H1 (cell line): Measurements from ENCODE around the gene ZNF451. TPM values are rescaled to one million over a fixed set of nuclear protein-coding genes. Genes with fewer than 3 reads are reported as not detected.

Experiments
- CTCF ChIA-PET: fragments of 300-600 bp; sonication (Branson Sonifier 250); formaldehyde crosslinking; loops from one replicate; lab custom pipeline; 2021; ENCODE audit not compliant: partially characterized antibody; lab: Charles Lee
- POLR2A ChIA-PET: fragments of 300-600 bp; sonication (Branson Sonifier 250); formaldehyde crosslinking; loops from one replicate; lab custom pipeline; 2021; ENCODE audit warnings: inconsistent platforms; ENCODE audit not compliant: partially characterized antibody; lab: Charles Lee
- DNase-seq, 2 experiments: peaks; one replicate each; pipeline versions ENCODE4 v3.0.0 to v3.0.0-alpha.2; 2010 to 2022; ENCODE audit warnings: low spot score in 2 of 2, low read depth in 1 of 2, mixed read lengths in 1 of 2
- FAIRE-seq: peaks from 2 replicates; lab custom pipeline; 2011; peaks lifted over from hg19 to GRCh38; lab: Jason Lieb, UNC
- H2AFZ ChIP-seq: 2 replicates; pipeline ENCODE4 v1.8.1; 2012; ENCODE audit warnings: low read length, inconsistent platforms
- H2AK5ac ChIP-seq: 2 replicates; pipeline ENCODE4 v1.6.1; 2013; ENCODE audit warnings: low read depth, low read length
- H2BK120ac ChIP-seq: replicated peaks from 2 replicates; pipeline ENCODE3; 2013; ENCODE audit warnings: low read depth, low read length, inconsistent platforms
- H2BK12ac ChIP-seq: 2 replicates; pipeline ENCODE4 v1.6.1; 2013; ENCODE audit warnings: low read depth, low read length
- H2BK15ac ChIP-seq: 2 replicates; pipeline ENCODE4 v1.6.1; 2013; ENCODE audit warnings: low read length
- H2BK20ac ChIP-seq: 2 replicates; pipeline ENCODE4 v1.6.1; 2013; ENCODE audit warnings: low read length
- H2BK5ac ChIP-seq: 2 replicates; pipeline ENCODE4 v1.6.1; 2013; ENCODE audit warnings: low read depth, low read length
- H3K14ac ChIP-seq: 2 replicates; pipeline ENCODE4 v1.6.1; 2013; ENCODE audit warnings: inconsistent platforms; ENCODE audit not compliant: insufficient read length
- H3K18ac ChIP-seq: 2 replicates; pipeline ENCODE4 v1.6.1; 2013; ENCODE audit warnings: low read length; ENCODE audit errors: extremely low read depth
- H3K23ac ChIP-seq: 2 replicates; pipeline ENCODE4 v1.6.1; 2013; ENCODE audit warnings: inconsistent platforms; ENCODE audit not compliant: insufficient read length
- H3K23me2 ChIP-seq: 2 replicates; pipeline ENCODE4 v1.6.1; 2013; ENCODE audit warnings: low read depth, low read length
- H3K27ac ChIP-seq: 2 replicates; pipeline ENCODE4 v1.6.1; 2011; ENCODE audit warnings: low read depth, low read length, inconsistent platforms
- H3K27me3 ChIP-seq, 4 experiments: replicated peaks in 1 of 4; 1 replicate in 1 of 4; 2 replicates in 3 of 4; pipeline versions ENCODE4 v1.6.1 to v1.8.1; 2011 to 2013; ENCODE audit warnings: low read length in 3 of 4, mild to moderate bottlenecking in 3 of 4, inconsistent platforms in 2 of 4, mixed read lengths in 2 of 4, moderate library complexity in 1 of 4; ENCODE audit not compliant: control insufficient read depth in 3 of 4, insufficient read depth in 3 of 4; ENCODE audit errors: extremely low read depth in 1 of 4
- H3K36me3 ChIP-seq, 4 experiments: 2 replicates each; pipeline versions ENCODE4 v1.6.1 to v1.8.1; 2011 to 2013; ENCODE audit warnings: mild to moderate bottlenecking in 4 of 4, low read length in 3 of 4, moderate library complexity in 2 of 4, control low read depth in 1 of 4, inconsistent platforms in 1 of 4; ENCODE audit not compliant: insufficient read depth in 4 of 4, control insufficient read depth in 2 of 4
- H3K4ac ChIP-seq: replicated peaks from 2 replicates; pipeline ENCODE3; 2013; ENCODE audit warnings: low read length, low read depth, mixed read lengths, inconsistent platforms; ENCODE audit not compliant: insufficient read length
- H3K4me1 ChIP-seq, 4 experiments: replicated peaks in 1 of 4; 1 replicate in 1 of 4; 2 replicates in 3 of 4; pipeline versions ENCODE4 v1.6.1 to v1.8.1; 2011 to 2013; ENCODE audit warnings: low read length in 3 of 4, inconsistent platforms in 2 of 4, mixed read lengths in 1 of 4; ENCODE audit not compliant: insufficient read depth in 4 of 4, control insufficient read depth in 3 of 4
- H3K4me2 ChIP-seq, 2 experiments: 2 replicates each; pipeline versions ENCODE4 v1.6.1 to v1.8.1; 2011 to 2013; ENCODE audit warnings: low read depth in 2 of 2, low read length in 2 of 2, control low read depth in 1 of 2, inconsistent platforms in 1 of 2, mild to moderate bottlenecking in 1 of 2; ENCODE audit not compliant: insufficient read depth in 1 of 2
- H3K4me3 ChIP-seq, 4 experiments: fragments of 200-600, 300-600 bp in 1 of 4; sonication (generic), shearing (Covaris generic), sonication (Bioruptor Twin) in 1 of 4; 2 replicates each; pipeline versions ENCODE4 v1.5.1 to v1.8.1; 2011 to 2016; ENCODE audit warnings: low read length in 4 of 4, low read depth in 3 of 4, control low read depth in 2 of 4, inconsistent platforms in 2 of 4, mild to moderate bottlenecking in 2 of 4, mixed read lengths in 1 of 4, moderate library complexity in 1 of 4; ENCODE audit not compliant: insufficient read depth in 2 of 4; ENCODE audit errors: extremely low read depth in 1 of 4
- H3K56ac ChIP-seq: replicated peaks from 2 replicates; pipeline ENCODE3; 2013; ENCODE audit warnings: low read depth, mild to moderate bottlenecking, mixed read lengths, low read length, inconsistent platforms; ENCODE audit not compliant: insufficient read length
- H3K79me1 ChIP-seq: 2 replicates; pipeline ENCODE4 v1.6.1; 2013; ENCODE audit warnings: low read depth, low read length, control low read depth
- H3K79me2 ChIP-seq, 2 experiments: 2 replicates each; pipeline versions ENCODE4 v1.6.1 to v1.8.1; 2012 to 2013; ENCODE audit warnings: low read length in 2 of 2, mild to moderate bottlenecking in 2 of 2, inconsistent platforms in 1 of 2; ENCODE audit not compliant: insufficient read depth in 2 of 2, control insufficient read depth in 1 of 2
- H3K9ac ChIP-seq, 4 experiments: replicated peaks in 1 of 4; 1 replicate in 1 of 4; 2 replicates in 3 of 4; pipeline versions ENCODE4 v1.6.1 to v1.8.1; 2011 to 2013; ENCODE audit warnings: low read depth in 3 of 4, low read length in 3 of 4, control low read depth in 2 of 4, mild to moderate bottlenecking in 2 of 4, moderate library complexity in 2 of 4, inconsistent platforms in 1 of 4; ENCODE audit errors: extremely low read depth in 1 of 4
- H3K9me3 ChIP-seq, 2 experiments: 2 replicates each; pipeline versions ENCODE4 v1.6.1 to v1.8.1; 2012 to 2013; ENCODE audit warnings: mild to moderate bottlenecking in 2 of 2, moderate library complexity in 2 of 2, control low read depth in 1 of 2, inconsistent platforms in 1 of 2, low read depth in 1 of 2, low read length in 1 of 2, mixed read lengths in 1 of 2; ENCODE audit not compliant: insufficient read depth in 2 of 2
- H4K20me1 ChIP-seq, 2 experiments: replicated peaks in 1 of 2; 2 replicates each; pipeline versions ENCODE3 to v1.8.1; 2011 to 2013; ENCODE audit warnings: inconsistent platforms in 2 of 2, low read length in 2 of 2, mild to moderate bottlenecking in 1 of 2; ENCODE audit not compliant: insufficient read depth in 2 of 2, control insufficient read depth in 1 of 2
- H4K5ac ChIP-seq: 2 replicates; pipeline ENCODE4 v1.6.1; 2013; ENCODE audit warnings: low read length, low read depth, mixed read lengths, inconsistent platforms; ENCODE audit not compliant: insufficient read length
- H4K8ac ChIP-seq: 2 replicates; pipeline ENCODE4 v1.8.0; 2013; ENCODE audit warnings: mild to moderate bottlenecking, moderate library complexity, low read length, inconsistent platforms; ENCODE audit not compliant: insufficient read depth; ENCODE audit errors: extremely low read depth
- H4K91ac ChIP-seq: replicated peaks from 2 replicates; pipeline ENCODE3; 2013; ENCODE audit warnings: low read length, mixed read lengths, inconsistent platforms; ENCODE audit not compliant: insufficient read length
- CTBP2 ChIP-seq: IDR thresholded peaks from 2 replicates; pipeline ENCODE4 v1.7.0; 2011; ENCODE audit warnings: borderline replicate concordance, mild to moderate bottlenecking, moderate library complexity, mixed read lengths, low read length; ENCODE audit not compliant: insufficient read depth, insufficient read length
- E2F6 ChIP-seq: IDR thresholded peaks from 2 replicates; pipeline ENCODE4 v1.6.1; 2012; ENCODE audit warnings: inconsistent platforms
- GTF2F1 ChIP-seq: IDR thresholded peaks from 2 replicates; pipeline ENCODE4 v1.6.1; 2012; ENCODE audit warnings: low read depth, low read length, improper control_type of control experiment, borderline replicate concordance
- MAX ChIP-seq: IDR thresholded peaks from 2 replicates; pipeline ENCODE4 v1.6.1; 2012; ENCODE audit warnings: inconsistent platforms
- NANOG ChIP-seq: IDR thresholded peaks from 2 replicates; pipeline ENCODE4 v1.6.1; 2011; ENCODE audit warnings: low read length, low read depth, mild to moderate bottlenecking, inconsistent platforms; ENCODE audit not compliant: insufficient read depth, poor library complexity, severe bottlenecking
- RAD21 ChIP-seq, 2 experiments: IDR thresholded peaks in 1 of 2; conservative IDR thresholded peaks in 1 of 2; 2 replicates each; pipeline ENCODE4 v1.6.1; 2011; ENCODE audit warnings: low read depth in 2 of 2, low read length in 2 of 2, improper control_type of control experiment in 1 of 2, inconsistent platforms in 1 of 2, mild to moderate bottlenecking in 1 of 2, moderate library complexity in 1 of 2
- RNF2 ChIP-seq: fragments of 200-900, 300-1000 bp; sonication (generic); IDR thresholded peaks from 2 replicates; pipeline ENCODE4 v1.7.1; 2016; ENCODE audit warnings: borderline replicate concordance, low read depth, mild to moderate bottlenecking, antibody characterized with exemption, low read length; ENCODE audit not compliant: poor library complexity, severe bottlenecking; ENCODE audit errors: missing control alignments
- RXRA ChIP-seq: IDR thresholded peaks from 2 replicates; pipeline ENCODE4 v1.6.1; 2011; ENCODE audit warnings: low read depth, mild to moderate bottlenecking, low read length, moderate library complexity; ENCODE audit not compliant: insufficient read depth
- TAF7 ChIP-seq: optimal IDR thresholded peaks from 2 replicates; pipeline ENCODE3; 2011; ENCODE audit warnings: low read depth, mild to moderate bottlenecking, inconsistent platforms, low read length, moderate library complexity, borderline replicate concordance
- WGBS, 2 experiments: shearing (Covaris generic) in 1 of 2; methylation state at CpG; one replicate each; pipeline versions ENCODE4 v1.1.6 to v1.1.7; 2013 to 2015; ENCODE audit warnings: low lambda C conversion rate in 2 of 2, mixed read lengths in 2 of 2, inconsistent platforms in 1 of 2, low coverage in 1 of 2, missing lambda C conversion rate in 1 of 2; ENCODE audit not compliant: insufficient replicate concordance in 2 of 2, insufficient coverage in 1 of 2, insufficient read length in 1 of 2; ENCODE audit errors: extremely low coverage in 1 of 2, missing lambda C conversion rate in 1 of 2; 5-methylcytosine and 5-hydroxymethylcytosine counted together
- polyA plus RNA-seq, 7 experiments: library from polyadenylated mRNA; depleted of rRNA in 3 of 7; stranded (reverse) in 5 of 7; unstranded in 2 of 7; fragments of >200 nt in 5 of 7; fragments of 200-250 nt in 2 of 7; gene quantifications; 1 replicate in 5 of 7; 2 replicates in 1 of 7; 4 replicates in 1 of 7; pipeline versions ENCODE4 v1.2.1 to v1.2.3, GENCODE V29; 2011 to 2013; ENCODE audit warnings: missing spikeins in 2 of 7, mixed read lengths in 2 of 7
- total RNA-seq: library from RNA; stranded (reverse); fragmentation: NEBNext Ultra II Directional; extraction: Animal tissue kit (Norgen Biotek cat#: 25700); gene quantifications from 2 replicates; pipeline ENCODE4 v1.2.1, GENCODE V29; 2021

ZNF451 gene
- total and polyA plus RNA-seq, 2 of the 8 experiments (the other 6 are each of a cell fraction or from before 2014, with no cell fraction given) = 10.7 to 56.8 TPM

- H2BK20ac ChIP-seq = no peak overlapping the region
- WGBS, 2 experiments = 95% methylated on average over 1 of the region's 1 CpG; no CpG with 5 or more reads in 1 of the 2 experiments
- H2AK5ac ChIP-seq = no peak overlapping the region
- H3K79me2 ChIP-seq = peaks cover 0 to 71% of the 10 kb centered on the region in 2 experiments; a peak in 3 of 4 replicates
- no peak overlapping the region for H3K9ac ChIP-seq
- H2BK5ac ChIP-seq = no peak overlapping the region
- H3K4me1 ChIP-seq = no peaks in the 10 kb centered on the region; a peak in 2 of 7 replicates
- no peak overlapping the region for H3K14ac ChIP-seq
- no peak overlapping the region for H3K27ac ChIP-seq
- no peak overlapping the region for H3K18ac ChIP-seq
- no peak overlapping the region for H2BK12ac ChIP-seq
- FAIRE-seq = no peak
- no peak overlapping the region for H4K5ac ChIP-seq
- H3K4me3 ChIP-seq = no peak overlapping the region
- H3K56ac ChIP-seq = no peak overlapping the region
- H3K23me2 ChIP-seq = no peaks in the 10 kb centered on the region
- H2BK120ac ChIP-seq = no peak overlapping the region
- no peaks in the 10 kb centered on the region for H3K79me1 ChIP-seq
- no peak overlapping the region for H4K91ac ChIP-seq
- ChIA-PET POLR2A (no interaction called here), CTCF (no interaction called here)
- no peak overlapping the region for H3K23ac ChIP-seq
- H3K9me3 ChIP-seq = no peaks in the 10 kb centered on the region
- no peak overlapping the region for H3K4ac ChIP-seq
- no peaks in the 10 kb centered on the region for H3K27me3 ChIP-seq
- peaks cover 0 to 22% (median 13%) of the 10 kb centered on the region in 4 experiments; a peak in 7 of 8 replicates for H3K36me3 ChIP-seq
- no peak overlapping the region for H4K8ac ChIP-seq
- no peak overlapping the region for H2BK15ac ChIP-seq
- DNase-seq = no peak
- H2AFZ ChIP-seq = no peak overlapping the region
- no peak overlapping the region for H3K4me2 ChIP-seq
- H4K20me1 ChIP-seq = peaks cover 4 to 7% of the 10 kb centered on the region in 2 experiments
- TF ChIP-seq GTF2F1 (no peak), RNF2 (no peak), CTBP2 (no peak), MAX (no peak), RAD21 (IDR thresholded peaks at IDR 0.05 in 1 of 2, conservative IDR thresholded peaks at IDR 0.05 in 1 of 2; ENCODE audit: low read depth in 2 of 2, low read length in 2 of 2) (no peak), E2F6 (no peak), NANOG (no peak), RXRA (no peak), TAF7 (no peak)
Observed at GRCh38 chr6:57106990-57107389, 17.0 kb downstream of the ZNF451 start.
